GM12878 (cell line): Measurements from ENCODE around the gene SERPINE2. TPM values are rescaled to one million over a fixed set of nuclear protein-coding genes. Genes with fewer than 3 reads are reported as not detected.

Experiments used
- ASH2L ChIP-seq: fragments of 300-600, 200-600 bp; sonication (generic); IDR thresholded peaks from 2 replicates; pipeline ENCODE4 v1.6.1; 2017; ENCODE audit warnings: low read depth, mild to moderate bottlenecking, borderline replicate concordance
- BMI1 ChIP-seq: fragments of 450-650 bp; IDR thresholded peaks from 2 replicates; pipeline ENCODE4 v1.6.1; 2016; ENCODE audit warnings: mild to moderate bottlenecking, moderate library complexity, borderline replicate concordance
- EGR1 ChIP-seq, 2 experiments: IDR thresholded peaks; 1 replicate in 1 of 2; 2 replicates in 1 of 2; pipeline ENCODE4 v1.6.1; 2011 to 2012; ENCODE audit warnings: low read depth in 2 of 2, low read length in 2 of 2, borderline replicate concordance in 1 of 2, mild to moderate bottlenecking in 1 of 2, moderate library complexity in 1 of 2
- ETV6 ChIP-seq, 2 experiments: fragments of 450-650 bp in 1 of 2; IDR thresholded peaks in 1 of 2; conservative IDR thresholded peaks in 1 of 2; 2 replicates each; pipeline ENCODE4 v1.6.1; 2014; ENCODE audit warnings: antibody characterized with exemption in 1 of 2, borderline replicate concordance in 1 of 2, low read depth in 1 of 2, mild to moderate bottlenecking in 1 of 2, moderate library complexity in 1 of 2
- IKZF2 ChIP-seq, 2 experiments: fragments of 450-650 bp; IDR thresholded peaks; 2 replicates each; pipeline ENCODE4 v1.6.1; 2017; ENCODE audit warnings: mild to moderate bottlenecking in 2 of 2, moderate library complexity in 2 of 2
- NFYB ChIP-seq: IDR thresholded peaks from 2 replicates; pipeline ENCODE4 v1.6.1; 2011; ENCODE audit warnings: low read depth, mild to moderate bottlenecking, low read length, improper control_type of control experiment, moderate library complexity; ENCODE audit not compliant: insufficient read depth
- SPI1 ChIP-seq: IDR thresholded peaks from 2 replicates; pipeline ENCODE4 v1.6.1; 2011; ENCODE audit warnings: low read depth, mild to moderate bottlenecking, low read length, moderate library complexity, borderline replicate concordance; ENCODE audit not compliant: insufficient read depth
- SUZ12 ChIP-seq: fragments of 200-600 bp; sonication (generic); IDR thresholded peaks from one replicate; pipeline ENCODE4 v1.6.1; 2018; ENCODE audit warnings: antibody characterized with exemption, mild to moderate bottlenecking; ENCODE audit not compliant: unreplicated experiment
- TAF1 ChIP-seq: IDR thresholded peaks from 2 replicates; pipeline ENCODE4 v1.6.1; 2011; ENCODE audit warnings: mild to moderate bottlenecking, low read depth, low read length, borderline replicate concordance
- USF2 ChIP-seq: IDR thresholded peaks from 2 replicates; pipeline ENCODE4 v1.6.1; 2011; ENCODE audit warnings: low read depth, low read length, improper control_type of control experiment, borderline replicate concordance
- ZBTB33 ChIP-seq: fragments of 450-650 bp; IDR thresholded peaks from 2 replicates; pipeline ENCODE4 v1.6.1; 2017; ENCODE audit warnings: mild to moderate bottlenecking
- polyA plus RNA-seq, 11 experiments: library from polyadenylated mRNA; depleted of rRNA in 4 of 11; unstranded in 6 of 11; stranded (reverse) in 5 of 11; fragments of >200 nt; fragmentation: Nextera tagmentation in 4 of 11; fragmentation: Illumina TruSeq in 1 of 11; extraction: Ambion mirVana in 4 of 11; extraction: Trizol in 1 of 11; gene quantifications; 1 replicate in 1 of 11; 2 replicates in 10 of 11; pipeline versions ENCODE4 v1.2.1 to v1.2.3, GENCODE V29; 2011 to 2016; ENCODE audit warnings: inconsistent platforms in 2 of 11, missing spikeins in 2 of 11, low read depth in 1 of 11
- total RNA-seq, 4 experiments: library from RNA; depleted of rRNA in 3 of 4; stranded (reverse); fragments of >200 nt in 3 of 4; fragmentation: Illumina TruSeq in 1 of 4; extraction: Trizol in 1 of 4; gene quantifications; 2 replicates each; pipeline versions ENCODE4 v1.2.1 to v1.2.3, GENCODE V29; 2013 to 2021
- TF ChIP-seq, protein P1 (sequence below): fragments of 450-650 bp; IDR thresholded peaks from 2 replicates; pipeline ENCODE4 v1.6.1; 2018; ENCODE audit warnings: mild to moderate bottlenecking, low read depth, moderate library complexity; ENCODE audit not compliant: partially characterized antibody
- TF ChIP-seq, protein P2 (sequence below), 3 experiments: IDR thresholded peaks in 2 of 3; conservative IDR thresholded peaks in 1 of 3; 2 replicates each; pipeline ENCODE4 v1.5.1; 2011; ENCODE audit warnings: low read depth in 3 of 3, low read length in 3 of 3, mild to moderate bottlenecking in 3 of 3, control low read depth in 2 of 3, moderate library complexity in 2 of 3, inconsistent platforms in 1 of 3, mixed read lengths in 1 of 3; ENCODE audit not compliant: control insufficient read depth in 2 of 3, insufficient read depth in 1 of 3; ENCODE audit errors: extremely low read depth in 1 of 3
- TF ChIP-seq, protein P3 (sequence below): IDR thresholded peaks from 2 replicates; pipeline ENCODE4 v1.6.1; 2012; ENCODE audit warnings: low read depth, low read length, improper control_type of control experiment
- TF ChIP-seq, protein P4 (sequence below): fragments of 450-650 bp; IDR thresholded peaks from 2 replicates; pipeline ENCODE4 v1.6.1; 2018; ENCODE audit warnings: borderline replicate concordance, mild to moderate bottlenecking; ENCODE audit not compliant: partially characterized antibody

The SERPINE2 gene
- total and polyA plus RNA-seq, 10 of the 15 experiments (the other 5 are each of a cell fraction or from before 2014, with no cell fraction given): 0.18 to 1.7 (median 0.39) TPM

DNA sequence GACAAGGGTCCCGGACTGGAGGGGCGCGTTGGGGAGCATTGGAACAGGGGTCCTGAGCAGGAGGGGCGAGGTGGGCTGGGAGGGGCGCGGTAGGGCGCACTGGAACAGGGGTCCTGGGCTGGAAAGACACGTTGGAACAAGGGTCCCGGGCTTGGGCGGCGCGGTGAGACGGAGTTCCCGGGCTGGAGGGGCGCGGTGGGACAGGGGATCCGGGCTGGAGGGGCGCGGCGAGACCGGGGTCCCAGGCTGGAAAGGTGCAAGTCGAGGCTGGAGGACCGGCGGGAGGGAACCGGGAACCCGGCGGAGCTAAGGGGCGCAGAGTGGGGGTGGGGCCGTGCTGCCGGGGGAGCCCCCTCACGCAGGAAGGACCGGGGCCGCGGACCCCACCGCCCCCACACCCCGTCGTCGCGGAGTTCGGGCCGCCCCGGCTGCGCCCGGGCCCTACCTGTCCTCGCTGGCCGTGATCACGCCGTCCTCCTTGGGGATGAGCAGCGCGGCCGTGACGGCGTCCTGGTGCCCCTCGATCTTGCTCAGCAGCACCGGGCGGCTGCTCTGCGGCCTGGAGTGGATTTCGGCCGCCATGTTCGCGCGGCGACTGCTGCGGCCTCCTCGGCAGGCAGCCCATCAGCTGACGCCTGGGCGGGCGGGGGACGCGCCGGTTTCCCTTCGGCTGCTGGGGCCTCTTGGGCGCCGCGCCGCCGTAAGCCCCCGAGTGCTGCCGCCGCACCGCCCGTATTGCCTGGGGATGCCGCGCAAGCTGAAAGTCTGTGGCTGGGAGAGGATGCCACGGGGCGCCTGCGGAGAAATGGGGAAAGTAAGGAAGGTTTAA is 94.2 kb downstream of the SERPINE2 start, which contains the start of gene WDFY1 (continued):
- TF ChIP-seq, protein P1, sequence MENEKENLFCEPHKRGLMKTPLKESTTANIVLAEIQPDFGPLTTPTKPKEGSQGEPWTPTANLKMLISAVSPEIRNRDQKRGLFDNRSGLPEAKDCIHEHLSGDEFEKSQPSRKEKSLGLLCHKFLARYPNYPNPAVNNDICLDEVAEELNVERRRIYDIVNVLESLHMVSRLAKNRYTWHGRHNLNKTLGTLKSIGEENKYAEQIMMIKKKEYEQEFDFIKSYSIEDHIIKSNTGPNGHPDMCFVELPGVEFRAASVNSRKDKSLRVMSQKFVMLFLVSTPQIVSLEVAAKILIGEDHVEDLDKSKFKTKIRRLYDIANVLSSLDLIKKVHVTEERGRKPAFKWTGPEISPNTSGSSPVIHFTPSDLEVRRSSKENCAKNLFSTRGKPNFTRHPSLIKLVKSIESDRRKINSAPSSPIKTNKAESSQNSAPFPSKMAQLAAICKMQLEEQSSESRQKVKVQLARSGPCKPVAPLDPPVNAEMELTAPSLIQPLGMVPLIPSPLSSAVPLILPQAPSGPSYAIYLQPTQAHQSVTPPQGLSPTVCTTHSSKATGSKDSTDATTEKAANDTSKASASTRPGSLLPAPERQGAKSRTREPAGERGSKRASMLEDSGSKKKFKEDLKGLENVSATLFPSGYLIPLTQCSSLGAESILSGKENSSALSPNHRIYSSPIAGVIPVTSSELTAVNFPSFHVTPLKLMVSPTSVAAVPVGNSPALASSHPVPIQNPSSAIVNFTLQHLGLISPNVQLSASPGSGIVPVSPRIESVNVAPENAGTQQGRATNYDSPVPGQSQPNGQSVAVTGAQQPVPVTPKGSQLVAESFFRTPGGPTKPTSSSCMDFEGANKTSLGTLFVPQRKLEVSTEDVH: no peak
- TF ChIP-seq EGR1 (IDR thresholded peaks at IDR 0.05; ENCODE audit: borderline replicate concordance in 1 of 2, low read depth in 2 of 2, low read length in 2 of 2): peak in 1 of 2 experiments; percentile 65; a peak in 2 of 3 replicates
- TF ChIP-seq, protein P2, sequence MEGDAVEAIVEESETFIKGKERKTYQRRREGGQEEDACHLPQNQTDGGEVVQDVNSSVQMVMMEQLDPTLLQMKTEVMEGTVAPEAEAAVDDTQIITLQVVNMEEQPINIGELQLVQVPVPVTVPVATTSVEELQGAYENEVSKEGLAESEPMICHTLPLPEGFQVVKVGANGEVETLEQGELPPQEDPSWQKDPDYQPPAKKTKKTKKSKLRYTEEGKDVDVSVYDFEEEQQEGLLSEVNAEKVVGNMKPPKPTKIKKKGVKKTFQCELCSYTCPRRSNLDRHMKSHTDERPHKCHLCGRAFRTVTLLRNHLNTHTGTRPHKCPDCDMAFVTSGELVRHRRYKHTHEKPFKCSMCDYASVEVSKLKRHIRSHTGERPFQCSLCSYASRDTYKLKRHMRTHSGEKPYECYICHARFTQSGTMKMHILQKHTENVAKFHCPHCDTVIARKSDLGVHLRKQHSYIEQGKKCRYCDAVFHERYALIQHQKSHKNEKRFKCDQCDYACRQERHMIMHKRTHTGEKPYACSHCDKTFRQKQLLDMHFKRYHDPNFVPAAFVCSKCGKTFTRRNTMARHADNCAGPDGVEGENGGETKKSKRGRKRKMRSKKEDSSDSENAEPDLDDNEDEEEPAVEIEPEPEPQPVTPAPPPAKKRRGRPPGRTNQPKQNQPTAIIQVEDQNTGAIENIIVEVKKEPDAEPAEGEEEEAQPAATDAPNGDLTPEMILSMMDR (IDR thresholded peaks at IDR 0.05 in 2 of 3, conservative IDR thresholded peaks at IDR 0.05 in 1 of 3; ENCODE audit: control insufficient read depth in 2 of 3, extremely low read depth in 1 of 3, insufficient read depth in 1 of 3, low read depth in 3 of 3, low read length in 3 of 3): no peak
- TF ChIP-seq BMI1: peak; percentile 16; the same call in 1 of the 2 replicates
- TF ChIP-seq ZBTB33: no peak
- TF ChIP-seq NFYB: no peak
- TF ChIP-seq, protein P3, sequence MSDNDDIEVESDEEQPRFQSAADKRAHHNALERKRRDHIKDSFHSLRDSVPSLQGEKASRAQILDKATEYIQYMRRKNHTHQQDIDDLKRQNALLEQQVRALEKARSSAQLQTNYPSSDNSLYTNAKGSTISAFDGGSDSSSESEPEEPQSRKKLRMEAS: peak; percentile 49
- TF ChIP-seq ETV6 (conservative IDR thresholded peaks at IDR 0.05 in 1 of 2, IDR thresholded peaks at IDR 0.05 in 1 of 2; ENCODE audit: borderline replicate concordance in 1 of 2, low read depth in 1 of 2): no peak
- TF ChIP-seq TAF1: peak; percentile 69; the same call in 1 of the 2 replicates
- TF ChIP-seq USF2: peak; percentile 35
- no peak for TF ChIP-seq SPI1
- TF ChIP-seq IKZF2 (IDR thresholded peaks at IDR 0.05): peak in 1 of 2 experiments; percentile 35; a peak in 1 of 4 replicates
- 0 out of 2 replicates have a peak, but pooled peaks have one; percentile 67 for TF ChIP-seq ASH2L
- no peak for TF ChIP-seq SUZ12
- TF ChIP-seq, protein P4, sequence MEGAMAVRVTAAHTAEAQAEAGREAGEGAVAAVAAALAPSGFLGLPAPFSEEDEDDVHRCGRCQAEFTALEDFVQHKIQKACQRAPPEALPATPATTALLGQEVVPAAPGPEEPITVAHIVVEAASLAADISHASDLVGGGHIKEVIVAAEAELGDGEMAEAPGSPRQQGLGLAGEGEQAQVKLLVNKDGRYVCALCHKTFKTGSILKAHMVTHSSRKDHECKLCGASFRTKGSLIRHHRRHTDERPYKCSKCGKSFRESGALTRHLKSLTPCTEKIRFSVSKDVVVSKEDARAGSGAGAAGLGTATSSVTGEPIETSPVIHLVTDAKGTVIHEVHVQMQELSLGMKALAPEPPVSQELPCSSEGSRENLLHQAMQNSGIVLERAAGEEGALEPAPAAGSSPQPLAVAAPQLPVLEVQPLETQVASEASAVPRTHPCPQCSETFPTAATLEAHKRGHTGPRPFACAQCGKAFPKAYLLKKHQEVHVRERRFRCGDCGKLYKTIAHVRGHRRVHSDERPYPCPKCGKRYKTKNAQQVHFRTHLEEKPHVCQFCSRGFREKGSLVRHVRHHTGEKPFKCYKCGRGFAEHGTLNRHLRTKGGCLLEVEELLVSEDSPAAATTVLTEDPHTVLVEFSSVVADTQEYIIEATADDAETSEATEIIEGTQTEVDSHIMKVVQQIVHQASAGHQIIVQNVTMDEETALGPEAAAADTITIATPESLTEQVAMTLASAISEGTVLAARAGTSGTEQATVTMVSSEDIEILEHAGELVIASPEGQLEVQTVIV: no peak
